ENCODE results near the gene TREML4. TPM values are rescaled to one million over a fixed set of nuclear protein-coding genes. Genes with fewer than 3 reads are reported as not detected.

TREML4 gene
- polyA plus RNA-seq, 1 donor (not counting 4 experiments of a cell fraction or from before 2014, with no cell fraction given): not detected

GRCh38 chr6:41226752-41227151, 1.4 kb upstream of the TREML4 start:
- Histone ChIP-seq H3K9me1 (ENCODE audit: control insufficient read depth, extremely low read depth, insufficient read depth, low read length) (no peaks in the 10 kb centered on the region), H4K20me1 (ENCODE audit: control insufficient read depth, extremely low read depth, insufficient read depth, low read length) (no peaks in the 10 kb centered on the region), H3K36me3 (ENCODE audit: control insufficient read depth in 2 of 2, extremely low read depth in 1 of 2, insufficient read depth in 2 of 2, low read length in 2 of 2) (no peaks in the 10 kb centered on the region), H3K9ac (ENCODE audit: control insufficient read depth, extremely low read depth, insufficient read depth, low read length) (no peak overlapping the region), H3K27ac (ENCODE audit: control insufficient read depth, insufficient read depth, low read length) (no peak overlapping the region), H3K79me2 (ENCODE audit: control insufficient read depth, insufficient read depth, low read length) (no peaks in the 10 kb centered on the region), H3K4me2 (ENCODE audit: control insufficient read depth, extremely low read depth, insufficient read depth, low read depth, low read length) (no peak overlapping the region), H3K27me3 (ENCODE audit: control insufficient read depth, extremely low read depth, insufficient read depth, low read length) (peaks cover 9% of the 10 kb centered on the region), H3K9me3 (ENCODE audit: control insufficient read depth, low read depth, low read length) (no peaks in the 10 kb centered on the region), H2AFZ (ENCODE audit: control insufficient read depth, low read length) (no peak overlapping the region), H3K4me1 (ENCODE audit: control insufficient read depth, extremely low read depth, insufficient read depth, low read length) (no peaks in the 10 kb centered on the region), H3K4me3 (ENCODE audit: control insufficient read depth in 2 of 3, extremely low read depth in 1 of 3, insufficient read depth in 2 of 3, low read depth in 1 of 3, low read length in 3 of 3) (no peak overlapping the region)
- FAIRE-seq: no peak
- no peak for DNase-seq (ENCODE audit: low read depth, low spot score)
- dilution Hi-C loops (cut with MboI; ENCODE audit: extremely low pct_ligation_motif_present, low sequenced_read_pairs): no loop called here
- TF ChIP-seq, protein P1, sequence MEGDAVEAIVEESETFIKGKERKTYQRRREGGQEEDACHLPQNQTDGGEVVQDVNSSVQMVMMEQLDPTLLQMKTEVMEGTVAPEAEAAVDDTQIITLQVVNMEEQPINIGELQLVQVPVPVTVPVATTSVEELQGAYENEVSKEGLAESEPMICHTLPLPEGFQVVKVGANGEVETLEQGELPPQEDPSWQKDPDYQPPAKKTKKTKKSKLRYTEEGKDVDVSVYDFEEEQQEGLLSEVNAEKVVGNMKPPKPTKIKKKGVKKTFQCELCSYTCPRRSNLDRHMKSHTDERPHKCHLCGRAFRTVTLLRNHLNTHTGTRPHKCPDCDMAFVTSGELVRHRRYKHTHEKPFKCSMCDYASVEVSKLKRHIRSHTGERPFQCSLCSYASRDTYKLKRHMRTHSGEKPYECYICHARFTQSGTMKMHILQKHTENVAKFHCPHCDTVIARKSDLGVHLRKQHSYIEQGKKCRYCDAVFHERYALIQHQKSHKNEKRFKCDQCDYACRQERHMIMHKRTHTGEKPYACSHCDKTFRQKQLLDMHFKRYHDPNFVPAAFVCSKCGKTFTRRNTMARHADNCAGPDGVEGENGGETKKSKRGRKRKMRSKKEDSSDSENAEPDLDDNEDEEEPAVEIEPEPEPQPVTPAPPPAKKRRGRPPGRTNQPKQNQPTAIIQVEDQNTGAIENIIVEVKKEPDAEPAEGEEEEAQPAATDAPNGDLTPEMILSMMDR (optimal IDR thresholded peaks at IDR 0.05 in 1 of 3, IDR thresholded peaks at IDR 0.05 in 1 of 3, conservative IDR thresholded peaks at IDR 0.05 in 1 of 3; ENCODE audit: extremely low read depth in 1 of 3, insufficient read depth in 2 of 3, low read length in 3 of 3): no peak
- no peak for TF ChIP-seq EZH2 (IDR thresholded peaks at IDR 0.05; ENCODE audit: low read length)

GRCh38 chr6:41228616-41229015, 467 bp downstream of the TREML4 start:
- Histone ChIP-seq H2AFZ (ENCODE audit: control insufficient read depth, low read length) (no peak overlapping the region), H3K9me3 (ENCODE audit: control insufficient read depth, low read depth, low read length) (no peaks in the 10 kb centered on the region), H3K4me1 (ENCODE audit: control insufficient read depth, extremely low read depth, insufficient read depth, low read length) (no peaks in the 10 kb centered on the region), H3K79me2 (ENCODE audit: control insufficient read depth, insufficient read depth, low read length) (no peaks in the 10 kb centered on the region), H3K4me2 (ENCODE audit: control insufficient read depth, extremely low read depth, insufficient read depth, low read depth, low read length) (no peak overlapping the region), H4K20me1 (ENCODE audit: control insufficient read depth, extremely low read depth, insufficient read depth, low read length) (no peaks in the 10 kb centered on the region), H3K9me1 (ENCODE audit: control insufficient read depth, extremely low read depth, insufficient read depth, low read length) (no peaks in the 10 kb centered on the region), H3K36me3 (ENCODE audit: control insufficient read depth in 2 of 2, extremely low read depth in 1 of 2, insufficient read depth in 2 of 2, low read length in 2 of 2) (no peaks in the 10 kb centered on the region), H3K27me3 (ENCODE audit: control insufficient read depth, extremely low read depth, insufficient read depth, low read length) (peaks cover 9% of the 10 kb centered on the region), H3K27ac (ENCODE audit: control insufficient read depth, insufficient read depth, low read length) (no peak overlapping the region), H3K4me3 (ENCODE audit: control insufficient read depth in 2 of 3, extremely low read depth in 1 of 3, insufficient read depth in 2 of 3, low read depth in 1 of 3, low read length in 3 of 3) (no peak overlapping the region), H3K9ac (ENCODE audit: control insufficient read depth, extremely low read depth, insufficient read depth, low read length) (no peak overlapping the region)
- TF ChIP-seq EZH2 (IDR thresholded peaks at IDR 0.05; ENCODE audit: low read length): no peak
- TF ChIP-seq, protein P1 (optimal IDR thresholded peaks at IDR 0.05 in 1 of 3, IDR thresholded peaks at IDR 0.05 in 1 of 3, conservative IDR thresholded peaks at IDR 0.05 in 1 of 3; ENCODE audit: extremely low read depth in 1 of 3, insufficient read depth in 2 of 3, low read length in 3 of 3): no peak
- dilution Hi-C loops (cut with MboI; ENCODE audit: extremely low pct_ligation_motif_present, low sequenced_read_pairs): no loop called here
- DNase-seq (ENCODE audit: low read depth, low spot score) (no peak), FAIRE-seq (no peak)

Data from keratinocyte (primary cell).